HL-60 (cell line): ENCODE results near the gene PCSK5.

Experiments used
- GABPA ChIP-seq: IDR thresholded peaks from 2 replicates; pipeline ENCODE4 v1.6.1; 2012; ENCODE audit warnings: low read depth
- REST ChIP-seq: IDR thresholded peaks from 2 replicates; pipeline ENCODE4 v1.6.1; 2012; ENCODE audit warnings: low read depth; ENCODE audit not compliant: insufficient replicate concordance
- TF ChIP-seq, protein P1 (sequence below): IDR thresholded peaks from one replicate; pipeline ENCODE4 v1.5.1; 2011; ENCODE audit warnings: low read length, control low read depth, inconsistent platforms; ENCODE audit not compliant: insufficient read depth

- TF ChIP-seq GABPA (no peak), REST (no peak)
- TF ChIP-seq, protein P1, sequence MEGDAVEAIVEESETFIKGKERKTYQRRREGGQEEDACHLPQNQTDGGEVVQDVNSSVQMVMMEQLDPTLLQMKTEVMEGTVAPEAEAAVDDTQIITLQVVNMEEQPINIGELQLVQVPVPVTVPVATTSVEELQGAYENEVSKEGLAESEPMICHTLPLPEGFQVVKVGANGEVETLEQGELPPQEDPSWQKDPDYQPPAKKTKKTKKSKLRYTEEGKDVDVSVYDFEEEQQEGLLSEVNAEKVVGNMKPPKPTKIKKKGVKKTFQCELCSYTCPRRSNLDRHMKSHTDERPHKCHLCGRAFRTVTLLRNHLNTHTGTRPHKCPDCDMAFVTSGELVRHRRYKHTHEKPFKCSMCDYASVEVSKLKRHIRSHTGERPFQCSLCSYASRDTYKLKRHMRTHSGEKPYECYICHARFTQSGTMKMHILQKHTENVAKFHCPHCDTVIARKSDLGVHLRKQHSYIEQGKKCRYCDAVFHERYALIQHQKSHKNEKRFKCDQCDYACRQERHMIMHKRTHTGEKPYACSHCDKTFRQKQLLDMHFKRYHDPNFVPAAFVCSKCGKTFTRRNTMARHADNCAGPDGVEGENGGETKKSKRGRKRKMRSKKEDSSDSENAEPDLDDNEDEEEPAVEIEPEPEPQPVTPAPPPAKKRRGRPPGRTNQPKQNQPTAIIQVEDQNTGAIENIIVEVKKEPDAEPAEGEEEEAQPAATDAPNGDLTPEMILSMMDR: no peak
These were observed 226.4 kb downstream of the PCSK5 start for GRCh38 chr9:76116913-76117312.
